ENCODE measurements around the gene GPR155.
A peak's percentile ranks its signal among the peaks of the same experiment; 100 is the strongest.

Gene GPR155

GRCh38 chr2:174486563-174487107, at the start of gene GPR155:
Gene GPR155 (minus strand): TSS chr2:174487029. CDS start chr2:174481956, 5,073 bp downstream.
- DNase-seq (ENCODE audit: low read depth in 2 of 2) = peak; percentile 27 to 38

- DNase-seq (ENCODE audit: low read depth in 2 of 2) = no peak
Observed at GRCh38 chr2:174535757-174536703, 49.2 kb upstream of the GPR155 start.

- no peak for DNase-seq (ENCODE audit: low read depth in 2 of 2)
Observed at GRCh38 chr2:174535083-174535482, 48.3 kb upstream of the GPR155 start.

- DNase-seq (ENCODE audit: low read depth in 2 of 2) = no peak
Observed at GRCh38 chr2:174529916-174530315, 43.1 kb upstream of the GPR155 start.

GRCh38 chr2:174527959-174528358, 41.1 kb upstream of the GPR155 start:
- DNase-seq (ENCODE audit: low read depth in 2 of 2) = no peak

GRCh38 chr2:174527101-174527721, 40.4 kb upstream of the GPR155 start:
- no peak for DNase-seq (ENCODE audit: low read depth in 2 of 2)

- no peak for DNase-seq (ENCODE audit: low read depth in 2 of 2)
Observed at GRCh38 chr2:174524527-174524926, 37.7 kb upstream of the GPR155 start.

GRCh38 chr2:174522553-174522952, 35.7 kb upstream of the GPR155 start:
- DNase-seq (ENCODE audit: low read depth in 2 of 2) = no peak

- DNase-seq (ENCODE audit: low read depth in 2 of 2) = no peak
Observed at GRCh38 chr2:174518395-174518794, 31.6 kb upstream of the GPR155 start.

GRCh38 chr2:174516501-174517378, 29.9 kb upstream of the GPR155 start:
- no peak for DNase-seq (ENCODE audit: low read depth in 2 of 2)

GRCh38 chr2:174512345-174512744, 25.5 kb upstream of the GPR155 start:
- no peak for DNase-seq (ENCODE audit: low read depth in 2 of 2)

GRCh38 chr2:174511580-174512260, 24.9 kb upstream of the GPR155 start:
- no peak for DNase-seq (ENCODE audit: low read depth in 2 of 2)

- DNase-seq (ENCODE audit: low read depth in 2 of 2) = no peak
Observed at GRCh38 chr2:174510583-174511189, 23.9 kb upstream of the GPR155 start.

GRCh38 chr2:174503161-174503809, 16.5 kb upstream of the GPR155 start:
- no peak for DNase-seq (ENCODE audit: low read depth in 2 of 2)

- no peak for DNase-seq (ENCODE audit: low read depth in 2 of 2)
Observed at GRCh38 chr2:174499371-174499770, 12.5 kb upstream of the GPR155 start.

- no peak for DNase-seq (ENCODE audit: low read depth in 2 of 2)
Observed at GRCh38 chr2:174495365-174496012, 8.7 kb upstream of the GPR155 start.

- no peak for DNase-seq (ENCODE audit: low read depth in 2 of 2)
Observed at GRCh38 chr2:174493549-174494331, 6.9 kb upstream of the GPR155 start.

- peak in 1 of 2 donors; percentile 34 for DNase-seq (ENCODE audit: low read depth in 2 of 2)
Observed at GRCh38 chr2:174492963-174493431, 6.2 kb upstream of the GPR155 start.

GRCh38 chr2:174491947-174492346, 5.1 kb upstream of the GPR155 start:
- DNase-seq (ENCODE audit: low read depth in 2 of 2) = no peak
